SK-N-MC (cell line): ENCODE results near the gene MTRFR.

ENCODE experiments used
- EZH2 ChIP-seq: fragments of 200-600 bp; sonication (generic); IDR thresholded peaks from one replicate; pipeline ENCODE4 v1.6.1; 2017; ENCODE audit warnings: antibody characterized with exemption
- FOXP2 ChIP-seq: optimal IDR thresholded peaks from 2 replicates; pipeline ENCODE3; 2011; ENCODE audit warnings: mild to moderate bottlenecking, moderate library complexity; ENCODE audit not compliant: insufficient read depth; ENCODE audit errors: extremely low read length, control extremely low read depth
- POLR2AphosphoS5 ChIP-seq: IDR thresholded peaks from 2 replicates; pipeline ENCODE4 v1.6.1; 2012; ENCODE audit warnings: mild to moderate bottlenecking, low read depth, low read length, borderline replicate concordance

DNA sequence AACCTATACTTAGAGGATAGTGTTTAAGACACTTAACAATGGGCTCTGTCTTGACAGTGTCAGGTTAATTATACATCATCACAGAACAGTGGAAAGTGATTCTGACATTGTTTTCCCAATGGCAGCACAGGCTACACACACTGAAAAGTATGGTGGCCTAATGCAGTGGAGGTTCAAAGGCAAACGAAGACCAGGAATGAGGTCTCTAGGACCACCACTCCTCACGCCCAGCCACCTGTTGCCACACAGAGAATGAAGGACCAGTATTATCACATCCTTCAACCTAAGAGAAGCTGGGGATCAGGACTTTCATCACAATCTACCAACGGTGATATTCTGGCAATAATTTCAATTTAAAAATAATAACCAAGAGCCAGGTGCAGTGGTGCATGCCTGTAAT, 73.0 kb downstream of the MTRFR start:
- TF ChIP-seq EZH2 (no peak), POLR2AphosphoS5 (no peak), FOXP2 (no peak)
